ENCODE results near the gene DOCK2.

Gene DOCK2

DNA sequence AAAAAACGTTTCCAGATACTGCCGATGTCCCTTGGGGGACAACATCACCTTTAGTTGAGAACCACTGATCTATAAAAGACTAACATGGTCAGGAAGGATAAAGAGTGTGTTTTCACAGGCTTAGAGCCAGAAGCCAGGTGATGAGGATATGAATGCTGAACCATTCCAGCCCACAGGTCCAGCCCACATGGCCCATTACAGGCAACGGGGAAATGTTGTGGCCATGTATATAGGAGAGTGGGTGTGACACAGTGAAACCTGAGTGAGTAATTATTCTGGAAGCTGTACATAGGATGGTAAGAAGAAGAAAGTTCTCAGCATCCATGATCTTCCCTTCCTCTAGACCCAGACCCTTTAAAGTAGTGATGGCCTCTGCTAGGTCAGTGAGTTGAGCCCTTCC, 412.6 kb downstream of the DOCK2 start:
- TF ChIP-seq FOXP2 (optimal IDR thresholded peaks at IDR 0.05; ENCODE audit: borderline replicate concordance, extremely low read depth, extremely low read length, insufficient read depth) (no peak), POLR2AphosphoS5 (IDR thresholded peaks at IDR 0.05; ENCODE audit: low read depth, low read length) (no peak), SIN3A (IDR thresholded peaks at IDR 0.05; ENCODE audit: borderline replicate concordance, insufficient read depth, low read length) (no peak), TAF1 (IDR thresholded peaks at IDR 0.05; ENCODE audit: borderline replicate concordance, insufficient read depth, low read length) (no peak)
- TF ChIP-seq, protein P1, sequence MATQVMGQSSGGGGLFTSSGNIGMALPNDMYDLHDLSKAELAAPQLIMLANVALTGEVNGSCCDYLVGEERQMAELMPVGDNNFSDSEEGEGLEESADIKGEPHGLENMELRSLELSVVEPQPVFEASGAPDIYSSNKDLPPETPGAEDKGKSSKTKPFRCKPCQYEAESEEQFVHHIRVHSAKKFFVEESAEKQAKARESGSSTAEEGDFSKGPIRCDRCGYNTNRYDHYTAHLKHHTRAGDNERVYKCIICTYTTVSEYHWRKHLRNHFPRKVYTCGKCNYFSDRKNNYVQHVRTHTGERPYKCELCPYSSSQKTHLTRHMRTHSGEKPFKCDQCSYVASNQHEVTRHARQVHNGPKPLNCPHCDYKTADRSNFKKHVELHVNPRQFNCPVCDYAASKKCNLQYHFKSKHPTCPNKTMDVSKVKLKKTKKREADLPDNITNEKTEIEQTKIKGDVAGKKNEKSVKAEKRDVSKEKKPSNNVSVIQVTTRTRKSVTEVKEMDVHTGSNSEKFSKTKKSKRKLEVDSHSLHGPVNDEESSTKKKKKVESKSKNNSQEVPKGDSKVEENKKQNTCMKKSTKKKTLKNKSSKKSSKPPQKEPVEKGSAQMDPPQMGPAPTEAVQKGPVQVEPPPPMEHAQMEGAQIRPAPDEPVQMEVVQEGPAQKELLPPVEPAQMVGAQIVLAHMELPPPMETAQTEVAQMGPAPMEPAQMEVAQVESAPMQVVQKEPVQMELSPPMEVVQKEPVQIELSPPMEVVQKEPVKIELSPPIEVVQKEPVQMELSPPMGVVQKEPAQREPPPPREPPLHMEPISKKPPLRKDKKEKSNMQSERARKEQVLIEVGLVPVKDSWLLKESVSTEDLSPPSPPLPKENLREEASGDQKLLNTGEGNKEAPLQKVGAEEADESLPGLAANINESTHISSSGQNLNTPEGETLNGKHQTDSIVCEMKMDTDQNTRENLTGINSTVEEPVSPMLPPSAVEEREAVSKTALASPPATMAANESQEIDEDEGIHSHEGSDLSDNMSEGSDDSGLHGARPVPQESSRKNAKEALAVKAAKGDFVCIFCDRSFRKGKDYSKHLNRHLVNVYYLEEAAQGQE (IDR thresholded peaks at IDR 0.05; ENCODE audit: insufficient read depth in 1 of 2, low read depth in 2 of 2, low read length in 2 of 2) = no peak

DNA sequence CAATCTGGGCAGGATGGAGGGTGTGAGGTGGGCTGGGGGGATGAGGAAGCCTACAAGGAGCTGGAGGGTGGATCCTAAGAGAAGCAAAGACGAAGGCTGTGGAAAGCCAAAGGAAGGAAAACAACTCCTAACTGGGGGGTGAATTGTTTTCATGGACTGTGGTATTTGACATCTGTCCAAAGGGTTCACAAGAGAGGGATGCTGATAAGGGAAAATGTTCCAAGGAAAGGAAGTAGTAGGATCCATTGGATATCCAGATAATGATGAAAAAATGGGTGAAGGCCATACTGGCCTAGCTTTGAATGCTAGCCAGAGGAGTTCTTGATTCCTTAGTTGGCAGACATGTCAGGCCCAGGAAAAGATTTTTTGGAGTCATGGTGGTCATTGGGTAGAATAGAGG, 416.8 kb downstream of the DOCK2 start:
- TF ChIP-seq POLR2AphosphoS5 (IDR thresholded peaks at IDR 0.05; ENCODE audit: low read depth, low read length) (no peak), SIN3A (IDR thresholded peaks at IDR 0.05; ENCODE audit: borderline replicate concordance, insufficient read depth, low read length) (no peak), FOXP2 (optimal IDR thresholded peaks at IDR 0.05; ENCODE audit: borderline replicate concordance, extremely low read depth, extremely low read length, insufficient read depth) (no peak), TAF1 (IDR thresholded peaks at IDR 0.05; ENCODE audit: borderline replicate concordance, insufficient read depth, low read length) (no peak)
- TF ChIP-seq, protein P1 (IDR thresholded peaks at IDR 0.05; ENCODE audit: insufficient read depth in 1 of 2, low read depth in 2 of 2, low read length in 2 of 2) = no peak

DNA sequence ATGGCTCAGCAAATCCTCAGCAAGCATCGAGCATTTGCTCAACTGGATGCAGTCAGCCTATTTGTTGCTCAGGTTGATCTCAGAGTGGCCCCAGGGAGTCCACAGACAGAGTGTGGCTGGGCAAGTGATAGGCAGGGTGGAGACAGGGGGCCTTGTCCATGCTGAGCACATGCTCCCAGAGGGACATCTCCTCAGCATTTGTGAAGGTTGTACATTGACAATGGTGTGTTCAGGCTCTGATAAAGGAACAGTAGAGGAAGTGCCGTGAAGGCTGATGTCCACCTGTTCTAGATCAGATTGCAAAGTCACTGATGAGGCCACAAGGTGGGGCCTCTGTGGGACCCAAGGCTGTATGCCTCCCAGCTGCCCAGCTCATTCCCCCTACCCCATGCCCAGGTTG, 418.5 kb downstream of the DOCK2 start:
- TF ChIP-seq SIN3A (IDR thresholded peaks at IDR 0.05; ENCODE audit: borderline replicate concordance, insufficient read depth, low read length) (no peak), POLR2AphosphoS5 (IDR thresholded peaks at IDR 0.05; ENCODE audit: low read depth, low read length) (no peak), TAF1 (IDR thresholded peaks at IDR 0.05; ENCODE audit: borderline replicate concordance, insufficient read depth, low read length) (no peak), FOXP2 (optimal IDR thresholded peaks at IDR 0.05; ENCODE audit: borderline replicate concordance, extremely low read depth, extremely low read length, insufficient read depth) (no peak)
- TF ChIP-seq, protein P1 (IDR thresholded peaks at IDR 0.05; ENCODE audit: insufficient read depth in 1 of 2, low read depth in 2 of 2, low read length in 2 of 2) = no peak

DNA sequence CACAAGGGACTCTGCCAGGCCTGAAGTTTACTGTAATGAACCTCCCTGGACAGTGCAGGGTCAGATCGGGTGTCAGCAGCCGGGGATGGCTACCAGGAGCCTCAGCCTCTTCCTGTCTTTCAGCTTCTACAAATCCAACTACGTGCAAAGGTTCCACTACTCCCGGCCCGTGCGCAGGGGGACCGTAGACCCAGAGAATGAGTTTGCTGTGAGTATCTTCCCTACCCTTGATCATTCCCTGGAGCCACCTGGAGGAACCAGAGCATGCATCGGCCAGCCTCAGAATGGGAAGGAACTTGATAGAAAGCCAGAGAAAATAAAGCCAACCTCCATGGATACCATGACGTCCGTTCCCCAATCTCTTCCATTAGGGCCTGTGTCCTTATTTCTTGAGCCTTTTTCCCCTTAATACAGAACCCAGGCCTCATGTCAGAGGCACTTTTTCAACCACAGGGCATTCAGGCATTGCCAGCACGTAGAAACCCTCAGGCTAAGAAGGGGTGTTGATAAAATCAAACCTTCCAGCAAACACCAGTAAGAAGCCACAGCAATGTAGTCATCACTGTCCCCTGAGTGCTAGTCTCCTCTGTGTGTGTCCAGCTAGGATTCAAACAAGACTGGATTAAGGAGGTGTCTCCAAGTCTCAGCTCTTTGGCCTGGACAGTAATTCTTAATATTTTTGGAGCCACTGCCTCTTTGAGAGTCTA, 419.6 kb downstream of the DOCK2 start:
- no peak for TF ChIP-seq TAF1 (IDR thresholded peaks at IDR 0.05; ENCODE audit: borderline replicate concordance, insufficient read depth, low read length)

DNA sequence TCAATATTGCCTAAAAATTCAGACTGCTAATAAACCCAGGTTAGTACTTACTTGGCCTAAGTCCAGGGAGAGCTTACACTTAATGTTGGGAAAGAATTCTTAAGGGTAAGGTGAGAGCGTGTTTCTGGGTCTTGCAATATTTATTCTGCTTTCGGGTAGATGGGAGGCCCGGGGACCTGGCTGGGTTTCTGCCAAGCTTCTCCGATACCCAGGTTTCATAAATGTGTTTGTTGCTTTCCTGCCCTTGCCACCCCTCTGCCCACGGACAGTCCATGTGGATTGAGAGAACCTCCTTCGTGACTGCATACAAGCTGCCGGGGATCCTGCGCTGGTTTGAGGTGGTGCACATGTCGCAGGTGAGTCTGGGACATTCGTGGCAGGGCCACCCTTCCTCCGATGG, 420.2 kb downstream of the DOCK2 start:
- TF ChIP-seq, protein P1 (IDR thresholded peaks at IDR 0.05; ENCODE audit: insufficient read depth in 1 of 2, low read depth in 2 of 2, low read length in 2 of 2) = no peak
- TF ChIP-seq TAF1 (IDR thresholded peaks at IDR 0.05; ENCODE audit: borderline replicate concordance, insufficient read depth, low read length) (no peak), SIN3A (IDR thresholded peaks at IDR 0.05; ENCODE audit: borderline replicate concordance, insufficient read depth, low read length) (no peak), POLR2AphosphoS5 (IDR thresholded peaks at IDR 0.05; ENCODE audit: low read depth, low read length) (no peak), FOXP2 (optimal IDR thresholded peaks at IDR 0.05; ENCODE audit: borderline replicate concordance, extremely low read depth, extremely low read length, insufficient read depth) (no peak)
